NCI-H510A (cell line): ENCODE measurements around the gene FADS1.

Source experiments
- DNase-seq: peaks from one replicate; lab custom pipeline; 2025; lab: John Stamatoyannopoulos, UW

Gene FADS1

GRCh38 chr11:61816736-61817455 lies at the start of gene FADS1:
TSS of gene FADS1 (minus strand) at chr11:61817003. CDS start at chr11:61816929, 74 bp downstream.
- peak; percentile 95 for DNase-seq

- DNase-seq: no peak
Observed at GRCh38 chr11:61866231-61866957, 49.6 kb upstream of the FADS1 start.

GRCh38 chr11:61864814-61865775 lies 48.3 kb upstream of the FADS1 start:
- no peak for DNase-seq

- no peak for DNase-seq
Observed at GRCh38 chr11:61863548-61864081, 46.8 kb upstream of the FADS1 start.

GRCh38 chr11:61862714-61863547 lies 46.1 kb upstream of the FADS1 start:
- DNase-seq: no peak

GRCh38 chr11:61861634-61862033 lies 44.8 kb upstream of the FADS1 start:
- no peak for DNase-seq

- no peak for DNase-seq
Observed at GRCh38 chr11:61860054-61860903, 43.5 kb upstream of the FADS1 start.

- DNase-seq: no peak
Observed at GRCh38 chr11:61855939-61856680, 39.3 kb upstream of the FADS1 start.

GRCh38 chr11:61854966-61855714 lies 38.3 kb upstream of the FADS1 start:
- no peak for DNase-seq

GRCh38 chr11:61854206-61854895 lies 37.5 kb upstream of the FADS1 start:
- DNase-seq: no peak

GRCh38 chr11:61853698-61854169 lies 36.9 kb upstream of the FADS1 start:
- DNase-seq: no peak

GRCh38 chr11:61851900-61852295 lies 35.1 kb upstream of the FADS1 start:
- no peak for DNase-seq

- no peak for DNase-seq
Observed at GRCh38 chr11:61851113-61851899, 34.5 kb upstream of the FADS1 start.

GRCh38 chr11:61850687-61851086 lies 33.9 kb upstream of the FADS1 start:
- DNase-seq: no peak

- DNase-seq: no peak
Observed at GRCh38 chr11:61848631-61849030, 31.8 kb upstream of the FADS1 start.

- no peak for DNase-seq
Observed at GRCh38 chr11:61847914-61848581, 31.2 kb upstream of the FADS1 start.
